ENCODE results near the gene DNAJC10. TPM values are rescaled to one million over a fixed set of nuclear protein-coding genes. Genes with fewer than 3 reads are reported as not detected.
"Not testable (repeated sequence)": the region's sequence is repeated elsewhere in the genome, so short reads cannot be mapped to it uniquely, and the experiment has no call there.

DNAJC10 gene
- total RNA-seq, 1 donor from 2014 or later, result 158 TPM

DNA sequence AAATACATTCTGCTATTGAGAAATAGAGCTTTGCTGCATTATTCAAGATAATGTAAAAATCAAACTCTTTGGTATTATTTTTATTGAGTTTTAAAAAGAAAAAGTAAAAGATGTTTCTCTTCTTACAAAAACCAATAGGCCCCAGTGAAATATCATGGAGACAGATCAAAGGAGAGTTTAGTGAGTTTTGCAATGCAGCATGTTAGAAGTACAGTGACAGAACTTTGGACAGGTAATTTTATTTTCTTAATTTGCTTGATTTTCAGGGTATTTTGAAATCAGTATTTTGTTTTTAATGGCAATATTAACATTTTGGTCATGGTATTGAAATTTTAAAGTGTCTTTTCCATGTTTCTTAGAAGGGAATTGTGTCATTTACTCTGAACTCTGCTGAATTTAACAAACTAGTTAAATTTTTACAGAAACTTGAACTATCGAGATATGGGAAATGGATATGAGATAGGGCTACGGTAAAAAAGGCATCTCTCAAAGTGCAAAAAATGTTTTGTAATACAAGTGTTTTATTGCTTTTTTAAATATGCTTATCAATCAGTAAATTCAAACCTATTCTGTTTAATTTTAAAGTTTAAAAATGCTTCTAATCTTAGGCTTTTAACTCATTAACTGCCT, 13.8 kb downstream of the DNAJC10 start:
- Mint-ChIP-seq H3K36me3 (ENCODE audit: low read depth, unreplicated experiment) (peaks cover 21% of the 10 kb centered on the region), H3K9me3 (ENCODE audit: unreplicated experiment) (no peaks in the 10 kb centered on the region), H3K27me3 (ENCODE audit: unreplicated experiment) (no peaks in the 10 kb centered on the region), H3K4me1 (ENCODE audit: unreplicated experiment) (no peaks in the 10 kb centered on the region), H3K27ac (ENCODE audit: unreplicated experiment) (no peak overlapping the region), H3K4me3 (ENCODE audit: unreplicated experiment) (no peak overlapping the region)
- no peak for DNase-seq (ENCODE audit: low spot score)
- TF ChIP-seq, protein P1, sequence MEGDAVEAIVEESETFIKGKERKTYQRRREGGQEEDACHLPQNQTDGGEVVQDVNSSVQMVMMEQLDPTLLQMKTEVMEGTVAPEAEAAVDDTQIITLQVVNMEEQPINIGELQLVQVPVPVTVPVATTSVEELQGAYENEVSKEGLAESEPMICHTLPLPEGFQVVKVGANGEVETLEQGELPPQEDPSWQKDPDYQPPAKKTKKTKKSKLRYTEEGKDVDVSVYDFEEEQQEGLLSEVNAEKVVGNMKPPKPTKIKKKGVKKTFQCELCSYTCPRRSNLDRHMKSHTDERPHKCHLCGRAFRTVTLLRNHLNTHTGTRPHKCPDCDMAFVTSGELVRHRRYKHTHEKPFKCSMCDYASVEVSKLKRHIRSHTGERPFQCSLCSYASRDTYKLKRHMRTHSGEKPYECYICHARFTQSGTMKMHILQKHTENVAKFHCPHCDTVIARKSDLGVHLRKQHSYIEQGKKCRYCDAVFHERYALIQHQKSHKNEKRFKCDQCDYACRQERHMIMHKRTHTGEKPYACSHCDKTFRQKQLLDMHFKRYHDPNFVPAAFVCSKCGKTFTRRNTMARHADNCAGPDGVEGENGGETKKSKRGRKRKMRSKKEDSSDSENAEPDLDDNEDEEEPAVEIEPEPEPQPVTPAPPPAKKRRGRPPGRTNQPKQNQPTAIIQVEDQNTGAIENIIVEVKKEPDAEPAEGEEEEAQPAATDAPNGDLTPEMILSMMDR (IDR thresholded peaks at IDR 0.05; ENCODE audit: unreplicated experiment), result no peak

DNA sequence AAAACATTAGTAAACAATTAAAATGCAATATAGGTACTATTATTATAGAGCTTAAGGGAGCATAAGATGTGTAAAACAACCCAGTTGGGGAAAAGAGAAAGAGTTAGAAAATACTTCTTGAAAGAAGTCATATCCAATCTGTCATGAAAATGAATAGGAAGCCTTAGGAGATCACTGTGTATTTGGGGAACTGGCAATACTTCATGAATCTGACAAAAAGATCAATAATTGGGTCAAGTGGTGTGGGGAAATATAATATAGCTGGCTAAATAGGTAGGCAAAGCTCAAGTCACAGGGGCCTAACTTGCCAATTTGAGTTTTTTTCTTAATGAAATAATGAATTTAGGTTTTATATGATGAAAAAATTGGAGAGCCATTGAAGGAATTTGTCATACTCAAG, 14.4 kb downstream of the DNAJC10 start:
- Mint-ChIP-seq H3K4me1 (ENCODE audit: unreplicated experiment) (no peaks in the 10 kb centered on the region), H3K36me3 (ENCODE audit: low read depth, unreplicated experiment) (peaks cover 16% of the 10 kb centered on the region), H3K9me3 (ENCODE audit: unreplicated experiment) (no peaks in the 10 kb centered on the region), H3K27me3 (ENCODE audit: unreplicated experiment) (no peaks in the 10 kb centered on the region), H3K27ac (ENCODE audit: unreplicated experiment) (no peak overlapping the region), H3K4me3 (ENCODE audit: unreplicated experiment) (no peak overlapping the region)
- TF ChIP-seq, protein P1 (IDR thresholded peaks at IDR 0.05; ENCODE audit: unreplicated experiment), result no peak
- DNase-seq (ENCODE audit: low spot score), result no peak

DNA sequence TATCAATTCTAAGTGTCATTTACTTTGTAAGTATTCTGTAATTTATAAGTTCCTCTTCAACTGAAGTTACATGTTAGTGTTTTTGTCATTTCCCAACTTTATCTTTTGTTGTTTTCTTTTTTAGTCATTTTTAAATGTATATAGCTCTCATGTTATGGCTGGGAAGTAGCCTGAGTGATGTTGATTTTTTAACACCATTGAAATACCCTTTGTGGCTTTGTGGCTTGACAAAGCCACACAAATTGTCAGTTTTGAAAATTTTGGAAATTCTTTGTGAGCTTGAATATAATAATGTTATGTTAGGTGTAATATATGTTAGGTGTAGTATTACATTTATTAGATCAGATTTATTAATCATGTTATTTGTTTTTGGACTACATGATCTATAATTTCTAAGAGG, 16.7 kb downstream of the DNAJC10 start:
- H3K4me3 Mint-ChIP-seq (ENCODE audit: unreplicated experiment), result no peak overlapping the region
- H3K9me3 Mint-ChIP-seq (ENCODE audit: unreplicated experiment), result no peaks in the 10 kb centered on the region
- H3K36me3 Mint-ChIP-seq (ENCODE audit: low read depth, unreplicated experiment), result peaks cover 24% of the 10 kb centered on the region
- H3K27ac Mint-ChIP-seq (ENCODE audit: unreplicated experiment), result no peak overlapping the region
- no peaks in the 10 kb centered on the region for H3K27me3 Mint-ChIP-seq (ENCODE audit: unreplicated experiment)
- H3K4me1 Mint-ChIP-seq (ENCODE audit: unreplicated experiment), result no peaks in the 10 kb centered on the region
- TF ChIP-seq, protein P1 (IDR thresholded peaks at IDR 0.05; ENCODE audit: unreplicated experiment), result no peak
- DNase-seq (ENCODE audit: low spot score), result no peak

DNA sequence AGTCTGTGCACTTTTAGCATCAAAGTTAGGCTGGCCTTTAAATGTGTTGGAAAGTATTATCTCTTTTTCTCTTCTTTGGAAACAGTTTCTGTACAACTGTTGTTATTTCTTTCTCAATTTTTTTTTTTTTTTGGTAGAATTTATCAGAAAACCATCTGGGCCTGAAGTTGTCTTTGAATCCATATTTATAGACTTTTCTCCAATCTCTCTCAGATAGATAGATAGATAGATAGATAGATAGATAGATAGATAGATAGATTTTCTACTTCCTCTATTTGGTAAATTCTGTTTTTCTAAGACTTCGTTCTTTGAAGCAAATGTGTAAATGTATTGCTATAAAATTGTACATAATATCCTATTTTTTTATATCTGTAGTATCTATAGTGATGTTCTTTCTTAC, 17.5 kb downstream of the DNAJC10 start:
- Mint-ChIP-seq H3K9me3 (ENCODE audit: unreplicated experiment) (no peaks in the 10 kb centered on the region), H3K27me3 (ENCODE audit: unreplicated experiment) (no peaks in the 10 kb centered on the region), H3K27ac (ENCODE audit: unreplicated experiment) (no peak overlapping the region), H3K36me3 (ENCODE audit: low read depth, unreplicated experiment) (peaks cover 31% of the 10 kb centered on the region), H3K4me3 (ENCODE audit: unreplicated experiment) (no peak overlapping the region), H3K4me1 (ENCODE audit: unreplicated experiment) (no peaks in the 10 kb centered on the region)
- TF ChIP-seq, protein P1 (IDR thresholded peaks at IDR 0.05; ENCODE audit: unreplicated experiment), result no peak
- no peak for DNase-seq (ENCODE audit: low spot score)

DNA sequence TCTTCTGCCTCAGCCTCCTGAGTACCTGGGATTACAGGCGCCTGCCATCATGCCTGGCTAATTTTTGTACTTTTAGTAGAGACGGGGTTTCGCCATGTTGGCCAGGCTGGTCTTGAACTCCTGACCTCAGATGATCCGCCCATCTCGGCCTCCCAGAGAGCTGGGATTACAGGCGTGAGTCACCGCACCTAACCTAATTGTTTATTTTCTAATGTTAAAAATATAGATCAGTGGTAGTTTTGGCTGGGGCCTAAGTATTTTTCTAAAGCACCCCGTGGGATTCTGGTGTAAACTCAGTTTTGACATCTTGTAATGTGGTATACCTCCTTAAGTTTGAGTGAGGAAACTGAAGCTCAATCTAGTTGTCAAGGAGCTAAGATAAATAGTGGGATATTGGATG, 20.8 kb downstream of the DNAJC10 start:
- not testable (repeated sequence) for H3K4me3 Mint-ChIP-seq (ENCODE audit: unreplicated experiment); H3K9me3 Mint-ChIP-seq (ENCODE audit: unreplicated experiment); H3K4me1 Mint-ChIP-seq (ENCODE audit: unreplicated experiment); DNase-seq (ENCODE audit: low spot score); H3K27me3 Mint-ChIP-seq (ENCODE audit: unreplicated experiment); H3K27ac Mint-ChIP-seq (ENCODE audit: unreplicated experiment)
- H3K36me3 Mint-ChIP-seq (ENCODE audit: low read depth, unreplicated experiment), result peaks cover 19% of the 10 kb centered on the region
